ENCODE measurements around the gene MITF. TPM values are rescaled to one million over a fixed set of nuclear protein-coding genes. Genes with fewer than 3 reads are reported as not detected.
A peak's percentile ranks its signal among the peaks of the same experiment; 100 is the strongest.

The MITF gene
- total RNA-seq, 1 donor from 2014 or later, result 57.7 TPM

DNA sequence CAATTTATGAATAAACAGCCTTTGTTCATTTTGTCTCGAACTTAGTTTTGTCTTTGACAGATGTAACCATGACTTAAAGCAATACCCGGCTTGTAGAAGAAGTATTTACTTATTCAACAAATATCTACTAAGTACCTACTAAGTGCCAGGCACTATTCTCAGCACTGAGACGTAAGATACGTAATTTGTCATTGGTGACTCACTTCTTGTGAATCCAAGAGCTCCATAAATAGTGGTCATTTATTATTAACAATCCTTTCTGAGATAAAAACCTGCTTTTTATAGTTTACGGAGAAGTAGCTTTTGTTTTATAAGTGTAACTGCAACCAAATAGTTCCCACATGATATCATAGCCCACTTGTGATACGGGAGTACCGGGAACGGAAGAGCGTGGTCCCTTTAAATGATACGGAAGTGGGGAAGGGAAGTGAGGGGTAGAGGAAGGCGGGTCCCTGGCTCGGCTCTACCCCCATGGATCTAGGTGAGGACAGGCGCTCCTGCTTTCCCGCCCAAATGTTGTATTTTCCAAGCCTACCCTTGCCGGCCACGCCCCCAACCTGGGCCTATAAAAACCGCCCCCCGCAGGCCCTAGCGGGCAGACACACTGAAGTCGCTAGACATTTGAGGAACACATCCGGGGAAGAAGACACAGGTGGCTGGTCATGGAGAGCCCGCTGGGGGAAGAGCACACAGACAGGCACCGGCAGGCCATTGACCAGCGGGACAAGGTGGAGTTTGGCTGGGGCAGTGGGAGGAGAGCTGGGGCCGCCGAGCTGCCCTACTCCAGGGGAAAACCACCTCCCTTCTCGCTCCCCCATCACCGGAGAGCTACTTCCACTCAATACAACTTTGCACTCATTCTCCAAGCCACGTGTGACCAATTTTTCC, 260.1 kb downstream of the MITF start, which contains the start of gene SAMMSON:
Gene SAMMSON, plus strand, starts transcription at position 594 of the 888 bp plus-strand sequence.
- Histone ChIP-seq H3K27ac (peak within 1 kb of the TSS; percentile 74), H3K27me3 (no peaks in the 10 kb centered on the region), H3K4me3 (peak within 1 kb of the TSS; percentile 24 to 34), H3K4me1 (peaks cover 7% of the 10 kb centered on the region), H3K9me3 (no peaks in the 10 kb centered on the region), H3K36me3 (no peaks in the 10 kb centered on the region)
- no peak for DNase-seq (ENCODE audit: extremely low spot score in 2 of 2)
- intact Hi-C loops (cut with DNase I), result no loop called here
- TF ChIP-seq POLR2AphosphoS5 (IDR thresholded peaks at IDR 0.05; ENCODE audit: insufficient read depth in 1 of 2, low read depth in 1 of 2), result peak in 1 of 2 donors; percentile 47
- TF ChIP-seq POLR2A (IDR thresholded peaks at IDR 0.05), result no peak

DNA sequence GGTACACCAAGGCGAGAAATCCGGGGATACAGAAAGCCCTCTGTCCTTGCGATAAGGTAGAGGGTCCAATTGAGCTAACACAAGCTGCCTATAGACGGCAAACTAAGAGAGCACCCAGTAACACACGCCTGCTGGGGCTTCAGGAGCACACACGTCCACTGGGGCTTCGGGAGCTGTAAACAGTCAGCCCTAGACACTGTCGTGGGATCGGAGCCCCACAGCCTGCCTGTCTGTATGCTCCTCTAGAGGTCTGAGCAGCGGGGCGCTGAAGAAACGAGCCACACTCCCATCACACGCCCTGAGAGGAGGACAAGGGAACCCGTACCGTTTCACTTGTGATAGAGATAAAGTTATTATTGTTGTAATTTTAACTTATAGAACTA, 260.8 kb downstream of the MITF start:
- no peak overlapping the region for H3K4me3 ChIP-seq
- H3K9me3 ChIP-seq, result no peaks in the 10 kb centered on the region
- H3K27ac ChIP-seq, result peak overlapping the region; percentile 74
- intact Hi-C loops (cut with DNase I), result no loop called here
- H3K27me3 ChIP-seq, result no peaks in the 10 kb centered on the region
- peaks cover 7% of the 10 kb centered on the region for H3K4me1 ChIP-seq
- TF ChIP-seq POLR2A (IDR thresholded peaks at IDR 0.05) (no peak), POLR2AphosphoS5 (IDR thresholded peaks at IDR 0.05; ENCODE audit: insufficient read depth in 1 of 2, low read depth in 1 of 2) (no peak)
- TF ChIP-seq, protein P1, sequence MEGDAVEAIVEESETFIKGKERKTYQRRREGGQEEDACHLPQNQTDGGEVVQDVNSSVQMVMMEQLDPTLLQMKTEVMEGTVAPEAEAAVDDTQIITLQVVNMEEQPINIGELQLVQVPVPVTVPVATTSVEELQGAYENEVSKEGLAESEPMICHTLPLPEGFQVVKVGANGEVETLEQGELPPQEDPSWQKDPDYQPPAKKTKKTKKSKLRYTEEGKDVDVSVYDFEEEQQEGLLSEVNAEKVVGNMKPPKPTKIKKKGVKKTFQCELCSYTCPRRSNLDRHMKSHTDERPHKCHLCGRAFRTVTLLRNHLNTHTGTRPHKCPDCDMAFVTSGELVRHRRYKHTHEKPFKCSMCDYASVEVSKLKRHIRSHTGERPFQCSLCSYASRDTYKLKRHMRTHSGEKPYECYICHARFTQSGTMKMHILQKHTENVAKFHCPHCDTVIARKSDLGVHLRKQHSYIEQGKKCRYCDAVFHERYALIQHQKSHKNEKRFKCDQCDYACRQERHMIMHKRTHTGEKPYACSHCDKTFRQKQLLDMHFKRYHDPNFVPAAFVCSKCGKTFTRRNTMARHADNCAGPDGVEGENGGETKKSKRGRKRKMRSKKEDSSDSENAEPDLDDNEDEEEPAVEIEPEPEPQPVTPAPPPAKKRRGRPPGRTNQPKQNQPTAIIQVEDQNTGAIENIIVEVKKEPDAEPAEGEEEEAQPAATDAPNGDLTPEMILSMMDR (IDR thresholded peaks at IDR 0.05), result no peak
- no peaks in the 10 kb centered on the region for H3K36me3 ChIP-seq
- DNase-seq (ENCODE audit: extremely low spot score in 2 of 2), result no peak

- Histone ChIP-seq H3K27me3 (no peaks in the 10 kb centered on the region), H3K36me3 (no peaks in the 10 kb centered on the region), H3K4me3 (no peak overlapping the region), H3K4me1 (peaks cover 7% of the 10 kb centered on the region), H3K9me3 (no peaks in the 10 kb centered on the region), H3K27ac (no peak overlapping the region)
- no peak for TF ChIP-seq POLR2AphosphoS5 (IDR thresholded peaks at IDR 0.05; ENCODE audit: insufficient read depth in 1 of 2, low read depth in 1 of 2)
- TF ChIP-seq, protein P1 (IDR thresholded peaks at IDR 0.05), result no peak
- no peak for TF ChIP-seq POLR2A (IDR thresholded peaks at IDR 0.05)
- DNase-seq (ENCODE audit: extremely low spot score in 2 of 2), result no peak
- intact Hi-C loops (cut with DNase I), result no loop called here
Observed at GRCh38 chr3:70000563-70001081, 261.4 kb downstream of the MITF start.

- TF ChIP-seq POLR2A (IDR thresholded peaks at IDR 0.05), result no peak
- TF ChIP-seq, protein P1 (IDR thresholded peaks at IDR 0.05), result no peak
- TF ChIP-seq POLR2AphosphoS5 (IDR thresholded peaks at IDR 0.05; ENCODE audit: insufficient read depth in 1 of 2, low read depth in 1 of 2), result no peak
- H3K9me3 ChIP-seq, result no peaks in the 10 kb centered on the region
- peaks cover 7% of the 10 kb centered on the region for H3K4me1 ChIP-seq
- no peaks in the 10 kb centered on the region for H3K27me3 ChIP-seq
- DNase-seq (ENCODE audit: extremely low spot score in 2 of 2), result no peak
- no peaks in the 10 kb centered on the region for H3K36me3 ChIP-seq
- no peak overlapping the region for H3K4me3 ChIP-seq
- intact Hi-C loops (cut with DNase I), result no loop called here
- H3K27ac ChIP-seq, result no peak overlapping the region
Observed at GRCh38 chr3:70003119-70003518, 263.9 kb downstream of the MITF start.

GRCh38 chr3:70006089-70006488, 266.8 kb downstream of the MITF start:
- TF ChIP-seq POLR2A (IDR thresholded peaks at IDR 0.05) (no peak), POLR2AphosphoS5 (IDR thresholded peaks at IDR 0.05; ENCODE audit: insufficient read depth in 1 of 2, low read depth in 1 of 2) (no peak)
- TF ChIP-seq, protein P1 (IDR thresholded peaks at IDR 0.05), result no peak
- Histone ChIP-seq H3K9me3 (no peaks in the 10 kb centered on the region), H3K4me3 (no peak overlapping the region), H3K27ac (no peak overlapping the region), H3K27me3 (no peaks in the 10 kb centered on the region), H3K36me3 (no peaks in the 10 kb centered on the region), H3K4me1 (no peaks in the 10 kb centered on the region)
- intact Hi-C loops (cut with DNase I), result no loop called here
- DNase-seq (ENCODE audit: extremely low spot score in 2 of 2), result no peak
